PC-9 (cell line): ENCODE measurements around the gene CDH13. TPM values are rescaled to one million over a fixed set of nuclear protein-coding genes. Genes with fewer than 3 reads are reported as not detected.

ENCODE experiments used
- BruUV-seq: library from RNA; stranded (reverse); fragments of 400-500 nt; replicated peaks from 2 replicates; lab custom pipeline; 2021; lab: Mats Ljungman, UMichigan
- CTCF ChIA-PET: fragments of 300-600 bp; sonication (Branson Sonifier 250); formaldehyde crosslinking; loops from one replicate; lab custom pipeline; 2022; ENCODE audit warnings: antibody characterized with exemption; lab: Charles Lee
- POLR2A ChIA-PET: fragments of 300-600 bp; sonication (Branson Sonifier 250); formaldehyde crosslinking; loops from one replicate; lab custom pipeline; 2022; ENCODE audit warnings: antibody characterized with exemption; ENCODE audit not compliant: unreplicated experiment; lab: Charles Lee
- DNase-seq, 2 experiments: peaks; one replicate each; pipeline versions ENCODE4 v3.0.0 to v3.0.0-alpha.2; 2015 to 2022; ENCODE audit warnings: mixed read lengths in 1 of 2
- H2AFZ ChIP-seq: fragments of 200-600 bp; sonication (generic); 2 replicates; pipeline ENCODE4 v1.8.1; 2017; ENCODE audit warnings: antibody characterized with exemption
- H3F3A ChIP-seq: fragments of 200-600 bp; sonication (generic); 2 replicates; pipeline ENCODE4 v1.8.1; 2017; ENCODE audit warnings: antibody characterized with exemption, mild to moderate bottlenecking, low read depth; ENCODE audit not compliant: insufficient read depth
- H3K27ac ChIP-seq: fragments of 200-600 bp; sonication (generic); 2 replicates; pipeline ENCODE4 v1.6.1; 2016; ENCODE audit warnings: mixed run types
- H3K27me3 ChIP-seq: fragments of 200-600 bp; sonication (generic); 2 replicates; pipeline ENCODE4 v1.6.1; 2016; ENCODE audit warnings: low read depth, mixed run types; ENCODE audit not compliant: insufficient read depth
- H3K36me3 ChIP-seq: fragments of 200-600 bp; sonication (generic); 2 replicates; pipeline ENCODE4 v1.6.1; 2016; ENCODE audit warnings: low read depth, mixed run types
- H3K4me1 ChIP-seq: fragments of 200-600 bp; sonication (generic); replicated peaks from 2 replicates; pipeline ENCODE4 v1.6.1; 2016; ENCODE audit warnings: mixed run types; ENCODE audit not compliant: insufficient read depth
- H3K4me2 ChIP-seq: fragments of 200-600 bp; sonication (generic); 2 replicates; pipeline ENCODE4 v1.6.1; 2017; ENCODE audit warnings: mixed run types
- H3K4me3 ChIP-seq: fragments of 200-600 bp; sonication (generic); 2 replicates; pipeline ENCODE4 v1.6.1; 2016; ENCODE audit warnings: mixed run types
- H3K79me2 ChIP-seq: fragments of 200-600 bp; sonication (generic); 2 replicates; pipeline ENCODE4 v1.6.1; 2017; ENCODE audit warnings: low read depth, mixed run types
- H3K9me2 ChIP-seq: fragments of 200-600 bp; sonication (generic); 2 replicates; pipeline ENCODE4 v1.8.1; 2017; ENCODE audit warnings: mild to moderate bottlenecking; ENCODE audit not compliant: insufficient read depth
- H3K9me3 ChIP-seq: fragments of 200-600 bp; sonication (generic); 2 replicates; pipeline ENCODE4 v1.8.1; 2016; ENCODE audit warnings: low read depth; ENCODE audit not compliant: insufficient read depth
- H4K20me1 ChIP-seq: fragments of 200-600 bp; sonication (generic); 2 replicates; pipeline ENCODE4 v1.8.1; 2017; ENCODE audit not compliant: insufficient read depth
- EZH2 ChIP-seq: fragments of 200-600 bp; sonication (generic); IDR thresholded peaks from 2 replicates; pipeline ENCODE4 v1.8.0; 2017; ENCODE audit warnings: antibody characterized with exemption, low read depth
- intact Hi-C: fragments of 100-400 bp; cut with micrococcal nuclease; formaldehyde crosslinking; loops from one replicate; pipeline ENCODE4 v1.10.0; 2022; ENCODE audit not compliant: unreplicated experiment
- total RNA-seq: library from RNA; stranded (reverse); gene quantifications from 2 replicates; pipeline ENCODE4 v1.2.3, GENCODE V29; 2021
- TF ChIP-seq, protein P1 (sequence below): fragments of 200-600 bp; sonication (generic); conservative IDR thresholded peaks from 2 replicates; pipeline ENCODE4 v1.6.1; 2017; ENCODE audit warnings: mixed run types, antibody characterized with exemption, mild to moderate bottlenecking, moderate library complexity

The CDH13 gene
- total RNA-seq, 1 experiment from 2014 or later, result 0.24 TPM

DNA sequence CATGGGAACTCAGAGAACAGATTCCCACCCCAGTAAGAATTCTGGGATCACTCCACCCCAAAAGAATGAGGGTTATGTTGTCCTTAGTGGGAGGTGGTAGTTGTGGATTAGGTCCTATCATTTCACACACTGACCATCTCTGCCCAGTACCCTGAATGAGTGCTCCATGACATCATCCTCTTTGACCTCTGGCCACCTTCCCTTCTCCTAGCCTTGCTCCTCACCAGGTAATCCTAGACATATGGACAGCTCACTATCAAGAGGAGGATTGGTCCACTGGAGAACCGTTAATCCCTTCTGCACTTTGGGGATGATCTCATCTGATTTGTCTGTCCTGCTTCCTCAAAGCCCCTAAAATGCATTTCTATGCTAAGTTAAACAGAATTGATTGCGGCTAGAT lies 642.8 kb downstream of the CDH13 start:
- POLR2A ChIA-PET, result no interaction called here

DNA sequence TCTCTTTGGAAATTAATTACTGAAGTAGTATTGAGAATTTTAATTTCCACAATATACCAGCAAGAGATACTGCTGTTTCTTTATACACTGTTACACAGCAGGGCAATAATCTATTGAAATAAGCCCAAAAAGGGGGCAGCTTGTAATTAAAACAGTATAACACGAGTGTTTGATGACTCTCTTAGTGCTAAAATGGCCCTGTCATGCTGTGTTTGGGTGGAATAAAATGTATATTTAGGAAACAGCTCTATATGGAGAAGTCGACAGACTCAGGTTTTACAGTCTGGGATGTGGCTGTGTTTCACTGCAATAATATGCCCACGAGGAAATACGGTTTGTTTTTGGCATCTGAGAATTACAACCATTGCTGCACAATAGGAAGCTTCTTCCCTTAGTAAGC lies 643.3 kb downstream of the CDH13 start:
- H3K9me2 ChIP-seq, result no peaks in the 10 kb centered on the region
- no peaks in the 10 kb centered on the region for H3F3A ChIP-seq
- H3K36me3 ChIP-seq, result no peaks in the 10 kb centered on the region
- H3K27me3 ChIP-seq, result 0 out of 2 replicates have a peak, but pooled peaks cover 7% of the 10 kb centered on the region
- CTCF ChIA-PET, result no interaction called here
- intact Hi-C loops, result no loop called here
- no peak overlapping the region for H3K27ac ChIP-seq
- H3K4me1 ChIP-seq, result no peaks in the 10 kb centered on the region
- no peak overlapping the region for H3K4me2 ChIP-seq
- H3K4me3 ChIP-seq, result no peak overlapping the region
- no peak overlapping the region for H2AFZ ChIP-seq
- no peak for TF ChIP-seq EZH2
- TF ChIP-seq, protein P1, sequence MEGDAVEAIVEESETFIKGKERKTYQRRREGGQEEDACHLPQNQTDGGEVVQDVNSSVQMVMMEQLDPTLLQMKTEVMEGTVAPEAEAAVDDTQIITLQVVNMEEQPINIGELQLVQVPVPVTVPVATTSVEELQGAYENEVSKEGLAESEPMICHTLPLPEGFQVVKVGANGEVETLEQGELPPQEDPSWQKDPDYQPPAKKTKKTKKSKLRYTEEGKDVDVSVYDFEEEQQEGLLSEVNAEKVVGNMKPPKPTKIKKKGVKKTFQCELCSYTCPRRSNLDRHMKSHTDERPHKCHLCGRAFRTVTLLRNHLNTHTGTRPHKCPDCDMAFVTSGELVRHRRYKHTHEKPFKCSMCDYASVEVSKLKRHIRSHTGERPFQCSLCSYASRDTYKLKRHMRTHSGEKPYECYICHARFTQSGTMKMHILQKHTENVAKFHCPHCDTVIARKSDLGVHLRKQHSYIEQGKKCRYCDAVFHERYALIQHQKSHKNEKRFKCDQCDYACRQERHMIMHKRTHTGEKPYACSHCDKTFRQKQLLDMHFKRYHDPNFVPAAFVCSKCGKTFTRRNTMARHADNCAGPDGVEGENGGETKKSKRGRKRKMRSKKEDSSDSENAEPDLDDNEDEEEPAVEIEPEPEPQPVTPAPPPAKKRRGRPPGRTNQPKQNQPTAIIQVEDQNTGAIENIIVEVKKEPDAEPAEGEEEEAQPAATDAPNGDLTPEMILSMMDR, result no peak
- POLR2A ChIA-PET, result no interaction called here
- BruUV-seq, result no TSS peak
- DNase-seq, result no peak
- H3K9me3 ChIP-seq, result no peaks in the 10 kb centered on the region
- H3K79me2 ChIP-seq, result no peaks in the 10 kb centered on the region
- H4K20me1 ChIP-seq, result no peaks in the 10 kb centered on the region

More for the DNA sequence above, 642.8 kb downstream of the CDH13 start:
- no TSS peak for BruUV-seq
- TF ChIP-seq, protein P1, result no peak
- TF ChIP-seq EZH2, result no peak
- Histone ChIP-seq H4K20me1 (no peaks in the 10 kb centered on the region), H3K4me1 (no peaks in the 10 kb centered on the region), H3K27me3 (0 out of 2 replicates have a peak, but pooled peaks cover 7% of the 10 kb centered on the region), H2AFZ (no peak overlapping the region), H3K79me2 (no peaks in the 10 kb centered on the region), H3K9me3 (no peaks in the 10 kb centered on the region), H3K36me3 (no peaks in the 10 kb centered on the region), H3K27ac (no peak overlapping the region), H3K4me2 (no peak overlapping the region), H3K4me3 (no peak overlapping the region), H3F3A (no peaks in the 10 kb centered on the region), H3K9me2 (no peaks in the 10 kb centered on the region)
- intact Hi-C loops, result no loop called here
- CTCF ChIA-PET, result no interaction called here
- DNase-seq, result no peak

DNA sequence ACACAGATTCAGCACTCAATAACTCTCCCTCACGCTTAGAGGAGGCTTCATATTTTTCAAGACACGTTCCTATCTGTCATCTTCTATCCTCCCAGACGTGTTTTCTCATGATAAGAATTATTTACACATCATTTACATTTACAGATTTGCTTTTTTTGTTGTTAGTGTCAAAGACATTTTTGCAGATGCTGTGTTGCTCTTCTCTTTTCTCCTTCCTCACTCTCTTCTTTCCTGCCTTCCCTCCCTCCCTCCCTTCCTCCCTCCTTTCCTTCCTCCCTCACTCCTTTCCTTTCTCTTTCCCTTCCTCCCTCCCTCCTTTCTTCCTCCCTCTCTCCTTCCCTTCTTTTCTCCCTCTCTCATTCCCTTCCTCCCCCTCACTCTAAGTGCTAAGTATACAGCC lies 643.9 kb downstream of the CDH13 start:
- CTCF ChIA-PET, result no interaction called here
- POLR2A ChIA-PET, result no interaction called here
- Histone ChIP-seq H3K79me2 (no peaks in the 10 kb centered on the region), H3K27me3 (0 out of 2 replicates have a peak, but pooled peaks cover 7% of the 10 kb centered on the region), H3F3A (no peaks in the 10 kb centered on the region), H3K4me3 (no peak overlapping the region), H4K20me1 (no peaks in the 10 kb centered on the region), H2AFZ (no peak overlapping the region), H3K36me3 (no peaks in the 10 kb centered on the region), H3K9me3 (no peaks in the 10 kb centered on the region), H3K4me2 (no peak overlapping the region), H3K9me2 (no peaks in the 10 kb centered on the region), H3K27ac (no peak overlapping the region), H3K4me1 (no peaks in the 10 kb centered on the region)
- intact Hi-C loops, result no loop called here
- TF ChIP-seq, protein P1, result no peak
- no peak for TF ChIP-seq EZH2
- BruUV-seq, result no TSS peak
- no peak for DNase-seq
